ENCODE results near the gene JMY.

GRCh38 chr5:79287380-79287779 is 51.4 kb downstream of the JMY start:
- TF ChIP-seq ZNF510 (tag by site-specific recombination; IDR thresholded peaks at IDR 0.05; ENCODE audit: insufficient replicate concordance) = no peak
- TF ChIP-seq CTCF (tag by site-specific recombination; IDR thresholded peaks at IDR 0.05) = no peak
- TF ChIP-seq ZNF560 (tag by site-specific recombination; IDR thresholded peaks at IDR 0.05; ENCODE audit: borderline replicate concordance) = no peak
- no peak for TF ChIP-seq ZNF514 (tag by site-specific recombination; IDR thresholded peaks at IDR 0.05)
- no peak for TF ChIP-seq SP3 (tag by site-specific recombination; IDR thresholded peaks at IDR 0.05)
- no peak for TF ChIP-seq ZNF239 (tag by site-specific recombination; IDR thresholded peaks at IDR 0.05)
- TF ChIP-seq ZNF776 (tag by site-specific recombination; IDR thresholded peaks at IDR 0.05; ENCODE audit: borderline replicate concordance) = no peak
- no peak for TF ChIP-seq ZNF214 (tag by site-specific recombination; IDR thresholded peaks at IDR 0.05; ENCODE audit: borderline replicate concordance)
- TF ChIP-seq REST (tag by site-specific recombination; IDR thresholded peaks at IDR 0.05) = no peak
